HCT116 (cell line): ENCODE results near the gene AGAP1. TPM values are rescaled to one million over a fixed set of nuclear protein-coding genes. Genes with fewer than 3 reads are reported as not detected.

ENCODE experiments used
- ATAC-seq: fragments of 200-7000 bp; cut with Tn5 transposase; 2 replicates; pipeline ENCODE4 v1.9.1; 2020; ENCODE audit warnings: mild to moderate bottlenecking, moderate library complexity
- BruUV-seq: library from RNA; stranded (reverse); fragments of 400-500 nt; replicated peaks from 2 replicates; lab custom pipeline; 2021; lab: Mats Ljungman, UMichigan
- CTCF ChIA-PET: fragments of 300-600 bp; sonication (Branson Sonifier 250); formaldehyde crosslinking; loops from one replicate; lab custom pipeline; 2021; ENCODE audit warnings: antibody characterized with exemption; lab: Charles Lee
- POLR2A ChIA-PET: fragments of 300-600, 350-600 bp; sonication (Branson Sonifier 250); formaldehyde crosslinking; loops from one replicate; lab custom pipeline; 2021; ENCODE audit warnings: antibody characterized with exemption; lab: Charles Lee
- RAD21 ChIA-PET, 2 experiments: fragments of 300-600 bp; sonication (Branson Sonifier 250); formaldehyde crosslinking; loops; one replicate each; lab custom pipeline; 2023; ENCODE audit warnings: low total read pairs in 2 of 2; ENCODE audit not compliant: uncharacterized antibody in 2 of 2, unreplicated experiment in 2 of 2, low non-redundant PET in 1 of 2; lab: Charles Lee
- DNase-seq: peaks from one replicate; pipeline ENCODE4 v3.0.0-alpha.2; 2010; ENCODE audit warnings: low read depth, low spot score
- H2AFZ ChIP-seq: fragments of 200-600 bp; shearing (Covaris generic), sonication (generic); 2 replicates; pipeline ENCODE4 v1.6.1; 2017; ENCODE audit warnings: low read depth, mixed run types, mixed read lengths, antibody characterized with exemption, low read length; ENCODE audit not compliant: poor library complexity, severe bottlenecking
- H3K27ac ChIP-seq: 2 replicates; pipeline ENCODE4 v1.5.1; 2012; ENCODE audit warnings: low read depth, low read length
- H3K27me3 ChIP-seq: fragments of 200-600 bp; sonication (generic); 2 replicates; pipeline ENCODE4 v1.6.1; 2016; ENCODE audit warnings: mixed run types, low read length, mixed read lengths; ENCODE audit not compliant: insufficient read depth
- H3K36me3 ChIP-seq, 2 experiments: fragments of 200-500 bp in 1 of 2; fragments of 200-600 bp in 1 of 2; sonication (Bioruptor generic) in 1 of 2; sonication (generic) in 1 of 2; 2 replicates each; pipeline versions ENCODE4 v1.5.1 to v1.6.1; 2014 to 2016; ENCODE audit warnings: low read length in 2 of 2, inconsistent platforms in 1 of 2, mixed read lengths in 1 of 2, mixed run types in 1 of 2; ENCODE audit not compliant: insufficient read depth in 2 of 2, control insufficient read depth in 1 of 2
- H3K4me1 ChIP-seq, 2 experiments: fragments of 200-600 bp in 1 of 2; sonication (generic) in 1 of 2; 2 replicates each; pipeline versions ENCODE4 v1.5.1 to v1.6.1; 2012 to 2017; ENCODE audit warnings: low read length in 2 of 2, inconsistent platforms in 1 of 2, mild to moderate bottlenecking in 1 of 2, mixed read lengths in 1 of 2, mixed run types in 1 of 2, moderate library complexity in 1 of 2; ENCODE audit not compliant: insufficient read depth in 2 of 2, control insufficient read depth in 1 of 2
- H3K4me2 ChIP-seq: fragments of 200-600 bp; sonication (generic); 2 replicates; pipeline ENCODE4 v1.6.1; 2017; ENCODE audit warnings: mixed run types, low read length, mixed read lengths
- H3K4me3 ChIP-seq, 2 experiments: fragments of 200-600 bp in 1 of 2; sonication (generic) in 1 of 2; replicated peaks in 1 of 2; 2 replicates each; pipeline ENCODE4 v1.5.1; 2011 to 2016; ENCODE audit warnings: low read length in 2 of 2, control low read depth in 1 of 2, low read depth in 1 of 2, mild to moderate bottlenecking in 1 of 2, mixed read lengths in 1 of 2, mixed run types in 1 of 2
- H3K79me2 ChIP-seq: fragments of 200-600 bp; sonication (generic); 2 replicates; pipeline ENCODE4 v1.6.1; 2017; ENCODE audit warnings: mild to moderate bottlenecking, mixed run types, low read length, moderate library complexity, mixed read lengths; ENCODE audit not compliant: insufficient read depth
- H3K9ac ChIP-seq: fragments of 200-600 bp; sonication (generic); 2 replicates; pipeline ENCODE4 v1.6.1; 2016; ENCODE audit warnings: low read length, mixed read lengths
- H3K9me2 ChIP-seq: fragments of 200-600 bp; sonication (generic), shearing (Covaris generic); 2 replicates; pipeline ENCODE4 v1.6.1; 2017; ENCODE audit warnings: mixed run types, mild to moderate bottlenecking, moderate library complexity; ENCODE audit not compliant: insufficient read depth
- H3K9me3 ChIP-seq, 2 experiments: fragments of 200-500 bp in 1 of 2; fragments of 200-600 bp in 1 of 2; sonication (Bioruptor generic) in 1 of 2; sonication (generic) in 1 of 2; 2 replicates each; pipeline ENCODE4 v1.6.1; 2014 to 2017; ENCODE audit warnings: low read length in 2 of 2, mixed read lengths in 2 of 2, inconsistent platforms in 1 of 2, low read depth in 1 of 2, mild to moderate bottlenecking in 1 of 2, mixed run types in 1 of 2, moderate library complexity in 1 of 2; ENCODE audit not compliant: control insufficient read depth in 1 of 2, insufficient read depth in 1 of 2
- H4K20me1 ChIP-seq: fragments of 200-600 bp; sonication (generic), shearing (Covaris generic); 2 replicates; pipeline ENCODE4 v1.6.1; 2017; ENCODE audit warnings: mixed run types, mild to moderate bottlenecking, moderate library complexity; ENCODE audit not compliant: insufficient read depth
- CBX3 ChIP-seq: IDR thresholded peaks from 2 replicates; pipeline ENCODE4 v1.6.1; 2012; ENCODE audit warnings: low read depth
- CTCF ChIP-seq, 3 experiments: fragments of 200-600 bp in 1 of 3; sonication (generic) in 1 of 3; IDR thresholded peaks in 2 of 3; conservative IDR thresholded peaks in 1 of 3; 2 replicates each; pipeline ENCODE4 v1.5.1; 2012 to 2017; ENCODE audit warnings: low read depth in 2 of 3, low read length in 2 of 3, antibody characterized with exemption in 1 of 3, borderline replicate concordance in 1 of 3, control low read depth in 1 of 3, mild to moderate bottlenecking in 1 of 3, mixed read lengths in 1 of 3, mixed run types in 1 of 3, moderate library complexity in 1 of 3; ENCODE audit not compliant: insufficient read depth in 1 of 3
- EGR1 ChIP-seq: IDR thresholded peaks from 2 replicates; pipeline ENCODE4 v1.6.1; 2012; ENCODE audit warnings: low read depth
- ELF1 ChIP-seq: IDR thresholded peaks from 2 replicates; pipeline ENCODE4 v1.6.1; 2012; ENCODE audit warnings: low read depth, borderline replicate concordance
- EZH2phosphoT487 ChIP-seq: fragments of 200-600 bp; IDR thresholded peaks from 2 replicates; pipeline ENCODE4 v1.6.1; 2018; ENCODE audit warnings: antibody characterized with exemption, borderline replicate concordance
- FOSL1 ChIP-seq: IDR thresholded peaks from 2 replicates; pipeline ENCODE4 v1.6.1; 2012; ENCODE audit warnings: low read depth
- JUND ChIP-seq: IDR thresholded peaks from 2 replicates; pipeline ENCODE4 v1.6.1; 2012
- MAX ChIP-seq: IDR thresholded peaks from 2 replicates; pipeline ENCODE4 v1.6.1; 2012
- POLR2A ChIP-seq: IDR thresholded peaks from 2 replicates; pipeline ENCODE4 v1.7.0; 2011; ENCODE audit warnings: borderline replicate concordance; ENCODE audit not compliant: insufficient read depth, insufficient read length; ENCODE audit errors: extremely low read depth
- POLR2AphosphoS5 ChIP-seq: IDR thresholded peaks from 2 replicates; pipeline ENCODE4 v1.6.1; 2011; ENCODE audit warnings: mild to moderate bottlenecking, low read depth, low read length, moderate library complexity
- RAD21 ChIP-seq: IDR thresholded peaks from 2 replicates; pipeline ENCODE4 v1.6.1; 2012; ENCODE audit warnings: low read depth, mild to moderate bottlenecking
- SIN3A ChIP-seq: IDR thresholded peaks from 2 replicates; pipeline ENCODE4 v1.6.1; 2012; ENCODE audit warnings: low read depth
- SP1 ChIP-seq: IDR thresholded peaks from 2 replicates; pipeline ENCODE4 v1.6.1; 2012; ENCODE audit warnings: low read depth
- SRF ChIP-seq: IDR thresholded peaks from 2 replicates; pipeline ENCODE4 v1.6.1; 2012; ENCODE audit warnings: low read depth
- YY1 ChIP-seq: IDR thresholded peaks from 2 replicates; pipeline ENCODE4 v1.6.1; 2011; ENCODE audit warnings: low read length, low read depth, moderate library complexity, mild to moderate bottlenecking; ENCODE audit not compliant: insufficient replicate concordance; ENCODE audit errors: extremely low read depth
- ZFX ChIP-seq: fragments of 450-650 bp; IDR thresholded peaks from 2 replicates; pipeline ENCODE4 v1.6.1; 2017
- intact Hi-C: fragments of 100-400 bp; cut with micrococcal nuclease; formaldehyde crosslinking; loops from 2 replicates; pipeline ENCODE4 v1.10.0; 2022
- total RNA-seq: library from RNA; stranded (reverse); gene quantifications from one replicate; pipeline ENCODE4 v1.2.1, GENCODE V29; 2021; ENCODE audit not compliant: unreplicated experiment

Gene AGAP1
- total RNA-seq, 1 experiment from 2014 or later: 43.8 TPM

GRCh38 chr2:235937936-235938335, 444.1 kb downstream of the AGAP1 start:
- Histone ChIP-seq H3K4me3 (no peak overlapping the region), H3K4me1 (peaks cover 5 to 11% of the 10 kb centered on the region in 2 experiments; a peak in 2 of 4 replicates), H3K79me2 (no peaks in the 10 kb centered on the region), H4K20me1 (no peaks in the 10 kb centered on the region), H3K36me3 (peaks cover 0 to 11% of the 10 kb centered on the region in 2 experiments; a peak in 1 of 4 replicates), H2AFZ (no peak overlapping the region), H3K9me2 (no peaks in the 10 kb centered on the region), H3K4me2 (no peak overlapping the region), H3K9me3 (no peaks in the 10 kb centered on the region), H3K27ac (no peak overlapping the region), H3K9ac (no peak overlapping the region), H3K27me3 (no peaks in the 10 kb centered on the region)
- TF ChIP-seq SIN3A (no peak), CTCF (IDR thresholded peaks at IDR 0.05 in 2 of 3, conservative IDR thresholded peaks at IDR 0.05 in 1 of 3; ENCODE audit: borderline replicate concordance in 1 of 3, insufficient read depth in 1 of 3, low read depth in 2 of 3, low read length in 2 of 3) (no peak), MAX (no peak), POLR2AphosphoS5 (no peak), EZH2phosphoT487 (no peak), JUND (no peak), YY1 (no peak), ELF1 (no peak), FOSL1 (no peak), EGR1 (no peak), SP1 (no peak), POLR2A (no peak), SRF (no peak), CBX3 (no peak), ZFX (no peak), RAD21 (no peak)
- intact Hi-C loops: no loop called here
- ChIA-PET POLR2A (no interaction called here), CTCF (no interaction called here), RAD21 (no interaction called here)
- DNase-seq (no peak), ATAC-seq (no peak)
- BruUV-seq: no TSS peak
